Activated CD4-positive, alpha-beta T cell treated with anti-CD3 and anti-CD28 coated beads for 1 hour (primary cell): ENCODE data around the gene MCC.
A peak's percentile ranks its signal among the peaks of the same experiment; 100 is the strongest.

ENCODE experiments used
- DNase-seq: peaks from one replicate; pipeline ENCODE4 v3.0.0-alpha.2; 2020

Gene MCC

DNA sequence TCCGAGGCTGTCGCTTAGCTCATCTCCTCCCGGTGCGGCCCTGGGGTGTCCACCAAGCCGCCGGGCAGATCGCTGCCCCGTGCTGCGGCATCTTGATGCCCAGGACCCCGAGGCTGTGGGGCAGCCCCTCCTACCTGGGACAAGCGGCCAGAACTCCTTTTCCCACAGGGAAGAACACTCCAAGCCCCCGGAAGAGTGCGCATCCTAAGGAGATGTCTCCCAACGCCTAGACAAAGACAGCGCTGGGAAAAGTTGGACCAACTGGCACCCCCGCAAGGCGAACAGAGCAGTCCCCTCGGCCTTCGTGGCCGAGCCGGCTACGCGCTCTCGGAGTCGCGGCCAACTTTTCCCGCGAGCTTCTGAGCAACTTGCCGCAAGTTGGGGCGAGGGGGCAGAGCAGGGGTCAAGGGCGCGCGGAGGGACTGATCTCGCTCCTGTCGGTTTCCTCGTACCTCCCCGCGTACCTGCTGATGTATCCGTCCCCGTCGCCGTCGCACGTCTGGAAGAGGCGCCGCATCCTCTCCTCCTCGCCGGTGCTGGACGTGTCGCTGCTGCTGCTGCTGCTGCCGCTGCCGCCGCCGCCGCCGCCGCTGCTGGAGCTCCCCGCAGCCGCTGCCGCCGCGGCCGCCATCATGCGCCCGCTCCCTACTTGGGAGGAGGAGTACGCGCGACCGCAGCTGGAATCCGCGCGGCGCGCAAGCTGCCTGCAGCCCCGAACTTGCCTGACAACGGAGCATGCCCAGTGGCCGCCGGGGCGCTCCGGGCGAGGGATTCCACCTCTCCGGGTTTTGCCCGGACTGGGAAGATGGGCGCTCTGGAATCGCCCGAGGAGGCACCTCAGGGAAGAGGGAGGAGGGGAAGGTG is at the start of gene MCC:
Gene MCC, minus strand, starts transcription at position 673 of the 864 bp plus-strand sequence.
- no peak for DNase-seq

DNA sequence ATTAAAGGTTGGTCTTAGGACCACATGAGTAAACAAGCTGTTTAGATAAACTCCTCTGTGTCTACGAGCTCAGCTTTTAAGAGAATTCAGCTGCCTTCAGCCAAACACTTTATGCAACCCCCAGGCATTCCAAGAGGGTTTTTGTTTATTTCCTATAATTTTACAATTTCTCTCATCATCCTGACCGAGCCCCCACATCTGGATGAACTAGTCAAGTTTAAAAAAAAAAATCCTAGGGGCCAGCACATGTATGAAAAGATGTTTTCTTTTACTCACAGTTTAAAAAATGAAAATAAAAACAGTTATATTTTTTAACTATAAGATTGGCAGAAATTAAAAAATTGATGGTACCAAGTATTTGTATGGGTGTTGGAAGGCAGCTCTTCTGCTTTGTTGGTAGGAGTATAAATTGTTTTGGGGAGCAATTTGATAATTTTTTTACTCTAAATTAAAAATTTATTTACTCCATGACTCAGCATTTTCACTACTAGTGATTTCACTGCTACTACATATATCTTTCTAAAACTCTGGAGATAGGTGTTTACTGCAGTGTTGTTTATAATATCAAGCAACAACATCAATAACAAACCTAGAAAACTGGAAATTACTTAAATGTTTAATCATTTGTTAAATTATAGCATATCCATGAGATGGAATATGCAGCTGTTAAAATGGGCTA is 43.4 kb upstream of the MCC start:
- DNase-seq: no peak

DNA sequence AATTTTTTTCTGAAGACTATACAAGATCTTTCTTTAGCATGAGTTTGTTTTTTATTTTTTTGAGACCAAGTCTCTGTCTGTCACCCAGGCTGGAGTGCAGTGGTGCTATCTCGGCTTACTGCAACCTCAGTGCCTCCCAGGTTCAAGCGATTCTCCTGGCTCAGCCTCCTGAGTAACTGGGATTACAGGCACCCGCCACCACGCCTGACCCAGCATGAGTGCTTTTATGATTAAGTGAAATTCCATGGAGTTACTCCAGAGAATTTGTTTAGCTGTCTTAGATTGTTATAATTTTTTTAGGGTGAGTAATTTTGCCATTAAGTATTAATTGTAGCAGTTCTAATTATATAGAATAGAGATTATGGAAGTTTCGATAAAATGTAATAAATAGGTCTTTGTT is 39.5 kb upstream of the MCC start:
- no peak for DNase-seq

DNA sequence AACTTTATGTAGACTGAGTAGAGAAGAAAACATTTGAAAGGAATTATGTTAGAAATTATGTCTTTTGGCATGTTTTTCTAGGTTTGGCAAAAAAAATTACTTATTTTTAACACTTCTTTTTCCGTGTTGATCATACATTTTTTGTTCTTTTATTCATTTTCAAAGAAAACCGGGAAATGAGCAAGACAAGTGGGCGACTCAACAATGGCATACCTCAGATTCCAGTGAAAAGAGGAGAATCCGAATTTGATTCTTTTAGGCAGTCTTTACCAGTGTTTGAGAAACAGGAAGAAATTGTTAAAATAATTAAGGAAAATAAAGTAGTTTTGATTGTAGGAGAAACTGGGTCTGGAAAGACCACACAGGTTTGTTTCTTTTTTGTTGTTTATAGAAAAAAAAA is 38.2 kb upstream of the MCC start:
- no peak for DNase-seq

DNA sequence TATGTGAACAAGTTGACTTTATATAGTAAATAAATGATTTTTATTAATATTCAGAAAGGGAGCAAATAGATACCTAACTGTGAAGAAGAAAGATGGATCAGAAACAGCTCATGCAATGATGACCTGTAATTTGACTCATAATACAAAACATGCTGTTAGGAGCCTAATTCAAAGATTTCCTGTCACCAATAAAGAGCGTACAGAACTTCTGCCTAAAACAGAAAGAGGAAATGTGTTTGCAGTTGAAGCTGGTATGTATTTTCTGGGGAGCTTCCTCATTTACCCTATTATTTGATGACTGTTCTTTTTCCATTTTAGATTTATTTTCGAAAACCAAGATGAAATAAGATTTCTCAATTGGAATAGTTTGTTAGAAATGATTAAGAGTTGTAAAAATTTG is 36.7 kb upstream of the MCC start:
- no peak for DNase-seq

DNA sequence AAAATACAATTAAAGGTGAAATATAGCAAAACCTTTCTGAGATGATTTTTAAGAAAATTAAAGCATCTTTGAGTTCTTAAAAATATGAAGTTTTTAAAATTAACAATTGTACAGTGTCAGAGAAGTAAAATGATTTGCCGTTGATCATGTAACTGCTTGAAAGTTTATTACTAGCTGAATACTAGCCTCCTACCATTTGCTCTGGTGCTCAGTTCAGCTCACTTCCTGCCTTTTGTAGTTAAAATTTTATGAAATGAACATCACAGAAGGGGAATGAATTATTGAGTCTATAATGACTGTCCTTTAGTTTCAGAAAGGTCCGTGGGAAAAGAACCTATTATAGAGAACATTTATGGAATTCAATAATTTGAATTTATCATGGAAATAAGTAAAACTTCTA is 34.9 kb upstream of the MCC start:
- DNase-seq: no peak

DNA sequence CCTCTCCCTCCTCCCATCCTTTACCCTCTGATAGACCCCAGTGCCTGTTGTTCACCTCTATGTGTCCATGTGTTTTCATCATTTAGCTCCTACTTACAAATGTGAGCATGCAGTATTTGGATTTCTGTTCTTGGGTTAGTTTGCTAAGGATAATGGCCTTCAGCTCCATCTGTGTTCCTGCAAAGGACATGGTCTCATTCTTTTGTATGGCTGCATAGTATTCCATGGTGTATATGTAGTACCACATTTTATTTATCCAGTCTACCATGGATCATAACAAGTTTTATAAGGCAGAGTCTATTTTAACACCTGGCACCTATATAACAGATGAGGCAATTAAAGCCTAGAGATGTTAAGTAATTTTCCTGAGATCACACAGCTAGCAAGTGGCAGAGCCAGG is 32.6 kb upstream of the MCC start:
- DNase-seq: no peak

DNA sequence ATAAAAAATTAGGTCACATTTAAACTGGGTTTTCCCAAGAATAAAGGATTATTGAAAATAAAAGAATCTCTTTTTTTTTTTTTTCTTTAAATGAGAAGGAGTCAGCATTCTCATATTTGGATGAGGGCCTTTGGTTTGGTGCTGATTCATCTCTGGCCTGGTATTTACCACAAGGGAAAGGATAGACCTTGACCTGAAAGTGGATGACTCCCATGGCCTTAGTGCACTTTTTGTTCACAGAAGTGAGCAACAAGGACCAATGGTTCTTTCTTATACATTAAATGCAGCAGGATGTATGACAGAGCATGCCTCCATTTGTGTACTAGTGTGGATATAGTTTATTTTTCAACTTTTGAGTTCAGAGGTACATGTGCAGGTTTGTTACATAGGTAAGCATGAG is 32.2 kb upstream of the MCC start:
- no peak for DNase-seq

DNA sequence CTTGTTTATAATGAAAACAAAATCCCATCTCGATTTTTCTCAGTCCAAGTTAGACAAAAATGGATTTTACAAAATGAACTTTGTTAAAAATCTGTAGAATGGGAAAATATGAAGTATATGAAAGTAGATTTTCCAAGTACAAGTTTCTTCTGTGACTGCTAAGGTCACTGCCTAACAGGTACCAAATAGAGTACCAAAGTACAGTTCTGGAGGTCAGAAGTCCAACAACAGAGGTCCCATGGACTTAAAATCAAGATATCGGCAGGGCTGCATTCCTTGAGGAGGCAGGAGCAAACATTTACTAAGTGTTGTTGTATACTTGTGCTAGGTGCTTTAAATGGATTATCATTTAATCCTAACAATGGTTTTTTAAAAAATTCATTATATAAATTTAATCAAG is 31.2 kb upstream of the MCC start:
- no peak for DNase-seq

DNA sequence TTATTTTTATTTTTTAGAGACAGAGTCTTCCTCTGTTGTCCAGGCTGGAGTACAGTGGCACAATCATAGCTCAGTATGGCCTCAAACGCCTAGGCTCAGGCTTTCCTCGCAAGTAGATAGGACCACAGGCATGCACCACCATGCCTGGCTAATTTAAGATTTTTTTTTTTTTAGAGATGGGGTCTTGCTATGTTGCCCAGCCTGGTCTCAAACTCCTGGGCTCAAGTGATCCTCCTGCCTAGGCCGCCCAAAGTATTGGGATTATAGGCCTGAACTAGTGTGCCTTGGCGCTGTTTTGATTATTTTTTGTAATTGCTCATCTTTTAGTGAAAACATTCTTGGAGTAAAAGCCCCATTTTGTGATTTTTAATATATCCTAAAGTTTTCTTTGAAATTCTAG is 30.6 kb upstream of the MCC start:
- no peak for DNase-seq

DNA sequence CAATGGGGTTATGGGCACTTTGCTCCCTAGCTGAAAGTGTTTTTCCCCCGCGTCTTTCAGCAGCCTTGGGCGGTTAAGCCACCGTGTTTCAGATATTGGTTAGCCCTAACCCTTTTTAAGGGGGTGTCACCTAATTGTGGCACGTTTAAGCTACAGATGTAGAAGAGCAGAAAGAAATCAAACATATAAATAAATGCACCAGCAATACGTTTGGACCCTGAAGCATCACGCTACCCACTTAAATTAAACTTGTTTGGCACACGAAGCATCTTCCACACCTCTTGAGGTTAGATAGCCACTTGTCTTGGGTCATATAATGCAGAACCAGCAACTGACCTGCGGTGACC is 26.0 kb upstream of the MCC start:
- DNase-seq: no peak

DNA sequence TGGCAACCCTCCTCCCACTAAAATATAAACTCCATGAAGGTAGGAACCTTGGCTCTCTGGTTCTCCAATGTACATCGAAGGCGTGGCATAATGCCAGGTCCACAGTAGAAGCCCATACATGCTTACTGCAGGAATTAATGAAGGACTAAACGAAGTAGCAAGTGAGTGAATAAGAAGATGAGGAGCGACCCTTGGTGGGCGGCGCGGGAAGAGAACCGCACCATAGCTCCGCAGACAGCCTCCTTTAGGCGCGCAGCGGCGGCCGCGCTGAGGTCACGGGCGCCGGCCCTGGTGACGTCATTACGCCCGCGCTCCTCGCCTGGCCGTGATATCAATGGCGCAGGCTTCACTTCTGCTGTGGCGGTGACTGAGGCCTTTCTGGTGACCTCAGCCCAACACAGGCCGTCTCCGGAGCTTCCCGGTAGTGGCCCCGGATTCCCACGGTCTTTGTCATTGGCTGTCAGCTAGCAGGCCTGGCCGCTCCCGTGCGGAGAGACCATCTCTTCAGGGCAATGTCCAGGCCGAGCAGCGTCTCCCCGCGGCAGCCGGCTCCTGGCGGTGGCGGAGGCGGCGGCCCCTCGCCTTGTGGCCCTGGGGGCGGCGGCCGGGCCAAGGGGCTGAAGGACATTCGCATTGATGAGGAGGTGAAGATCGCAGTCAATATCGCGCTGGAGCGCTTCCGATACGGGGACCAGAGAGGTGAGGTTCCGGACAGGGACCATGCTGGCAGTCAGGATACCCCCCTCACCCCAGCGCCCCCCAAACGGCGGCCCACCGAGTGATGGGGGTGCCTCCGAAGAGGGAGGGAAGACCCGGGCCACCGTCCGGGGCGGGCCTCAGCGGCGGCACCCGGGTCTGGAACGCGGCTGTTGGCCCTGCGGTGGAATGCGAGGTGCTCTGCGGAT is 25.4 kb upstream of the MCC start, which contains the start of gene YTHDC2:
Gene YTHDC2, plus strand, starts transcription at position 311 of the 905 bp plus-strand sequence. Its CDS starts 202 bp downstream, at position 513.
- DNase-seq: peak; percentile 80

DNA sequence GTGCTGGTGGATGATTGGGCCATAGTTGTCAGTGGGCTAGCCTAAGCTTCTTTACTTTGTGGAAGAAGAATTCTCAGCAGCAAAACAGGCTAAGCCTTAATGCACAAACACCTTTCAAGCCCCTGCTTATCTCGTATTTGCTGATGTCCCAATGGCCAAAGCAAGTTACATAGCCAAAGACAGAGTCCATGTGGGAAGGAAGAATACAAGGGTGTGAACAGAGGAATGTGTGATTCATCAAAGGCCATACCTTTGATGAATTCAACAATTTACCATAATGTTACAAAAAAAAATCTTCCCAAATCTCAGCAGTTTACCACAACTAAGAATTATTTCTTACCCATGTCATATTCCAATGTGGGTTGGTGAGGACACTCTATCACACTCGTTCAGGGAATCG is 24.1 kb upstream of the MCC start:
- DNase-seq: no peak

DNA sequence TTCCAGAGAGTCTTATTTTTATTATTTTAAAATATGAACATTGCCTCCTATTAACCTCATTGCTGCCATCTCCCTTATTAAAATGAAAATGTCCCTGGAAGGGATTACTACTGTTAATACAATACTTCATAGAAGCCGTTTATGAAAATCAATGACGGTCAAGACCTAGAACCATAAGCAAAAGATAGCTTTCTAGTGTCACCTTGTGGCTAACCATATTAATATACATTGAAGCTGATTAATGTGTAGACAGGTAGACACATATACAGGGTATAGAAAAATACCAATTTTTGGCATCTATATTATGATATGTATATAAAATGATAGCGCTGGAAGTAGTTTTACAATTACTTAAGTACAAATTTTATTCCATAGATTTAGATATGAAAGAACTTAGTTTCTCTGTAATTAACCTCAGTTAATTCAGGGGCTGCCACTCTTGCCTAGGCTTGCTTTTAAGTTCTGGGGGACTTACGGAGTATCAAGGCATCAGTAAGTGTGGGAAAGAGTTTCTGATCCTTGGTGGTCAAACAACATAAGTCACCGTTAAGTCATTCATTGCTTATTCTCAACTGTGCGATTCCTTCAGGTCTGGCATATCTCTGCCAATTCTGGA is 22.7 kb upstream of the MCC start:
- DNase-seq: no peak

DNA sequence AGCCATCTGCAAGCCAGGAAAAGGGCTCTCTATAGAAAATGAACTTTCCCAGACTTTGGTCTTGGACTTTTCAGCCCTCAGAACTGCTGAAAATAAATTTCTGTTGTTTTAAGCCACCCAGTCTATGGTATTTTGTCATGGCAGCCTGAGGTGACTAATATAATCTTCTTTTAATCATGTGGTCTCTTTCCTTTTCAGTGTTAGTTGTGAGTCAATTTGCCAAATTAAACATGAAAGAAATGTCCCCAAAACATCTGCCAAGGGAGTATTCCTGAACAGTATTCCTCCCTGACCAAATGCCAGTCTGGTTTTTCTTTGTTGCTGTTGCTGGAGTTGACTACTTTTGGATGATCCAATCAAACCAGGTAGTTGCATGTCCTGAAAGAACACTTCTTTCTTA is 20.5 kb upstream of the MCC start:
- no peak for DNase-seq

DNA sequence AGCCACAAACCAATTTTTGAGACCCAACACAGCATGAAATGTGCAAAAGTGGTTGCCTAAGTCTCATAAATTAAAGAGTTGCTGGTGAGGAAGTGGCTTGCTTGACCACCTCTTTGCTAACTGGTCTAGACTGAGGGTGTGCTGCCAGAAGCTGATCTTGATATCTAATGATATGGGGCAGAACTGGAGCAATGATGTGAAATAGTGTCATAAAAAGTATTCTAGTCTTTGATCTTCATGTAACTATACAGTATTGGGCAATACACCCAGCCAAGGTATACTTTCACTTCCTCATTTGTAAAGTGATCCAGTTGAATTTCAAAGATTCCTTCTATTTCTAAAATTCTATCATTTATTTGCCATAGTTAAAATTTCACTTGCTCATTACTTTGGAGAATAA is 19.3 kb upstream of the MCC start:
- no peak for DNase-seq

DNA sequence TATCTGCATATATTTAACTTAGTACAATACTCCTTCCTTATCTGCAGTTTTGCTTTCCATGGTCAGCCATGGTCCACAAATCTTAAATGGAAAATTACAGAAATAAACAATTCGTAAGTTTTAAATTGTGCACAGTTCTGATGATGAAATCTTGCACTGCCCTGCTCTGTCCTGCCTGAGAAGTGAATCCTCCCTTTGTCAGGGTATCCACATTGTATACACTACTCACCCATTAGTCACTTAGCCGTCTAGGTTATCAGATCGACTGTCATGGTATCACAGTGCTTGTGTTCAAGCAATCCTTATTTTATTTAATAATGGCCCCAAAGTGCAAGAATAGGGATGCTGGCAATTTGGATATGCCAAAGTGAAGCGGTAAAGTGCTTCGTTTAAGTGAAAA is 16.9 kb upstream of the MCC start:
- no peak for DNase-seq

DNA sequence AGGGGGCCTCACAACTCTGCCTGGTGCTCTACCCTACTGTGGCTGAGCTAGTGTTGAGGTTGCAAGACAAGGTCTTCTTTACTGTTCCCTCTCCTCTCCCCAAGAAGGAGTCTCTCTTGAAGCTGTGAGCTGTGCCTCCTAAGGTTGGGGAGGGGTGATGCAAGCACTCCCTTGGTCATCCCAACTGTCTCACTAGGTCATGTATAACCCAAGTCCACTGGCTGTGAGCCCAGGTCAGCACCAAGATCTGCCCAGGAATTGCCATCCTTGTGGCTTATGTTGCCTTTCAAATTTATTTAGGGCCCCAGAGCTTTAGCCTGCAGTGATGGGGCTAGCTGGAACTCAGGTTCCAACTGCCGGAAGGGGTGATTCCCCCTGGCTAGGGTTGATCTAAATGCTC is 14.9 kb upstream of the MCC start:
- no peak for DNase-seq

DNA sequence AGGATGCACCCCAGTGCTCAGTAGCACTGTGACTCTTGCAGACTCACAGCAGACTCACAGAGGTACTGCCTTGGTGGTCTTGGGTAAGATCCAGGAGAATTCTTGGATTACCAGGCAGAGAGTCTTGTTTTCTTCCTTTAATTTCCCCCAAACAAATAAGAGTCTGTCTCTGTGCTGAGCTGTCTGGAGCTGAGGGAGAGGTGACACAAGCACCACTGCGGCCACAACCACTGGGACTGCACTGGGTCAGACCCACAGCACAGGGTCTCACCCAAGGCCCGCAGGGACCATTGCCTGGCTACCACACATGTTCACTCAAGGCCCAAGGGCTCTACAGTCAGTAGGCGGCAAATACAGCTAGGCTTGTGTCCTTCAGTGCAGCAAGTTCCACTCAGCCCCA is 13.8 kb upstream of the MCC start:
- no peak for DNase-seq

DNA sequence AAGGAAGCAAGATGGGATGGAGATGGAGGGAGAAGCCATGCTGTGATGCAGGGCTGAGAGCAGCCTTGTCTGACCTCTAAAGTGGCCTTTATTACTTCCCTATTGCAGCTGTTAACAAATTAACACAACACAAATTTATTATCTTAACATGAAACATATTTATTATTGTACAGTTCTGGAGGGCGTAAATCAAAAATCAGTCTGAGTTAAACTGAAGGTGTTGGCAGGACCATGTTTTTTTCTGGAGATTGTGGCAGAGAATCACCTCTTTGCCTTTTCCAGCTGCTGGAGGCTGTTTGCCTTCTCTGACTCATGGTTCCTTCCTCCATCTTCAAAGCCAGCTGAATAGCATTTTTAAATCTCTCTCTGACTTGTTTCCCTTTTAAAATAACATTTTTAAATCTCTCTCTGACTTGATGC is 7.2 kb upstream of the MCC start:
- no peak for DNase-seq

DNA sequence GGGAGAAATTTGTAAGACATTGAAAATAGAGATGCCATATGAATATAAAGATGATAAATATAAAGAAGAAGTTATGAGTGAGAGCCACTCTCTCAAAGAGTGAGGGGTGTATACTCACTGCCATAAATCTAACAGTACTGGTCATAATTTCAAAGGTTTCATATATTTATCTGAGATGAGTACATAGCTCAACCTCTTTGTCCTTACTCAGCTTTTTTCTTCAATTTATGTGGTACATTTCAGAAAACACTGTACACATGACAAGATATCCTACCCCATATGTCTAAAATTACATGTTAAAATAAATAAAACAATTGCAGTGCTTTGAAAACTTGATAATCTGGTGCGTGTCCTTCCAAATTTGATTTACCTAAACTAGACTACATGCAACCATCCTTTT is 5.2 kb upstream of the MCC start:
- DNase-seq: no peak

DNA sequence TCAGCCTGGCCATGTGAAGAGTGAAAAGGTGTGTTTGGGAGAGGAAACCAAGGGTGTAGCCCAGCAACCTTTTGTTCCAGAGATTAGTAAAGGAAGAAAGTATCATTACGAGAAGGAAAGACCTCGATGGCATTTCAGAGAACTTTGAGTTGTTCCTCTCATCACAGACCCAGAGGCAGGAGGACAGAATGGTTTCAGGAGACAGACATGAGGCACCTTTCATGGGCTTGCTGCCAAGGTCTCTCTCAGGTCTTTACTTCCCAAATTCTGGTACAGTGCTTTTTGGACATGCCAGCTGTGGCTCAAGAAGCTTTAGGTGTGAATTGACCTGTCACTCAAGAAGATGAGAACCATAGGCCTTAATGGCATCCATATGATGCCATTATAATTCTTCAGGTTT is 2.8 kb upstream of the MCC start:
- DNase-seq: no peak

DNA sequence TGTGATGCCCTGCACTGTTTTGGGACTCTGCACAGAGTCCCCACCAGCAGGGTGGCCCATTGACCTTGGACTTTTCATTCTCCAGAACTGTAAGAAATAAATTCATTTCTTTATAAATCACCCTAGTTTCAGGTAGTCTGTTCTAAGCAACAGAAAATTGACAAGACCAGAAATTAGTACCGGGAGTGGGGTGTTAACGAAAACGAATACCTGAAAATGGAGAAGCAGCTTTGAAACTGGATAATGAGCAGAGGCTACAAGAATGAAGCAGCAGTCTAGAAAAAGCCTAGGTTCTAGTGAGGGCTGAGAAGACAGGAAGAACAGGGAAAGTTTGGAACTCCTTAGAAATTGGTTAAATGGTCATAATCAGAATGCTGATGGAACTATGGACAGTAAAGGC is 2.1 kb upstream of the MCC start:
- no peak for DNase-seq
